SK-N-SH (cell line): Measurements from ENCODE around the gene PLCB1. TPM values are rescaled to one million over a fixed set of nuclear protein-coding genes. Genes with fewer than 3 reads are reported as not detected.

Source experiments
- CTCF ChIA-PET: fragments of 300-600, 350-600 bp; formaldehyde crosslinking; extraction: SDS; loops from one replicate; lab custom pipeline; 2021; lab: Yijun Ruan, JAX
- POLR2A ChIA-PET: fragments of 350-600 bp; sonication (Branson Sonifier 250); formaldehyde crosslinking; extraction: SDS; loops from one replicate; lab custom pipeline; 2020; ENCODE audit warnings: antibody characterized with exemption, inconsistent platforms; lab: Yijun Ruan, JAX
- DNase-seq: peaks from one replicate; pipeline ENCODE4 v3.0.0; 2012
- H2AFZ ChIP-seq: fragments of 200-600 bp; sonication (generic); 2 replicates; pipeline ENCODE4 v1.8.1; 2016; ENCODE audit warnings: antibody characterized with exemption, mild to moderate bottlenecking, low read depth
- H3F3A ChIP-seq: fragments of 200-600 bp; sonication (generic); replicated peaks from 2 replicates; pipeline ENCODE3; 2016; ENCODE audit warnings: antibody characterized with exemption, mild to moderate bottlenecking; ENCODE audit not compliant: insufficient read depth
- H3K27ac ChIP-seq, 2 experiments: fragments of 200-500 bp in 1 of 2; fragments of 200-600 bp in 1 of 2; sonication (Bioruptor generic) in 1 of 2; sonication (generic), shearing (Covaris generic) in 1 of 2; 2 replicates each; pipeline versions ENCODE4 v1.5.1 to v1.6.1; 2014 to 2016; ENCODE audit warnings: low read depth in 2 of 2, inconsistent platforms in 1 of 2, low read length in 1 of 2, mild to moderate bottlenecking in 1 of 2, mixed read lengths in 1 of 2
- H3K27me3 ChIP-seq: fragments of 200-600 bp; sonication (generic), shearing (Covaris generic); 2 replicates; pipeline ENCODE4 v1.6.1; 2016; ENCODE audit warnings: mixed run types; ENCODE audit not compliant: insufficient read depth
- H3K36me3 ChIP-seq, 2 experiments: fragments of 200-500 bp in 1 of 2; fragments of 200-600 bp in 1 of 2; sonication (Bioruptor generic) in 1 of 2; sonication (generic) in 1 of 2; replicated peaks in 1 of 2; 2 replicates each; pipeline versions ENCODE3 to v1.5.1; 2014 to 2016; ENCODE audit warnings: low read length in 1 of 2, mild to moderate bottlenecking in 1 of 2; ENCODE audit not compliant: insufficient read depth in 2 of 2, control insufficient read depth in 1 of 2
- H3K4me1 ChIP-seq, 2 experiments: fragments of 200-500 bp in 1 of 2; fragments of 200-600 bp in 1 of 2; sonication (Bioruptor generic) in 1 of 2; sonication (generic), shearing (Covaris generic) in 1 of 2; 2 replicates each; pipeline versions ENCODE4 v1.5.1 to v1.6.1; 2014 to 2016; ENCODE audit warnings: low read depth in 1 of 2, low read length in 1 of 2, mixed run types in 1 of 2; ENCODE audit not compliant: insufficient read depth in 2 of 2, control insufficient read depth in 1 of 2
- H3K4me2 ChIP-seq: fragments of 200-600 bp; sonication (generic), shearing (Covaris generic); 2 replicates; pipeline ENCODE4 v1.6.1; 2017; ENCODE audit warnings: mixed run types
- H3K4me3 ChIP-seq, 2 experiments: fragments of 200-500 bp in 1 of 2; fragments of 200-600 bp in 1 of 2; sonication (Bioruptor generic) in 1 of 2; sonication (generic), shearing (Covaris generic) in 1 of 2; 2 replicates each; pipeline versions ENCODE4 v1.5.1 to v1.8.1; 2014 to 2016; ENCODE audit warnings: low read depth in 2 of 2, inconsistent platforms in 1 of 2, low read length in 1 of 2, mild to moderate bottlenecking in 1 of 2, mixed read lengths in 1 of 2, moderate library complexity in 1 of 2
- H3K79me2 ChIP-seq: fragments of 200-600 bp; sonication (generic); 2 replicates; pipeline ENCODE4 v1.8.1; 2017; ENCODE audit warnings: mild to moderate bottlenecking; ENCODE audit not compliant: insufficient read depth
- H3K9ac ChIP-seq: fragments of 200-600 bp; sonication (generic); 2 replicates; pipeline ENCODE4 v1.6.1; 2017; ENCODE audit warnings: mixed run types
- H3K9me2 ChIP-seq: fragments of 200-600 bp; sonication (generic); 2 replicates; pipeline ENCODE4 v1.6.1; 2017; ENCODE audit warnings: mixed run types
- H3K9me3 ChIP-seq: fragments of 200-600 bp; sonication (generic); 2 replicates; pipeline ENCODE4 v1.6.1; 2017; ENCODE audit warnings: mixed run types, mild to moderate bottlenecking, moderate library complexity
- H4K20me1 ChIP-seq: fragments of 200-600 bp; sonication (generic); 2 replicates; pipeline ENCODE4 v1.6.1; 2017; ENCODE audit warnings: mild to moderate bottlenecking, mixed run types; ENCODE audit not compliant: insufficient read depth
- EZH2phosphoT487 ChIP-seq: fragments of 200-600 bp; sonication (generic); IDR thresholded peaks from 2 replicates; pipeline ENCODE4 v1.6.1; 2017; ENCODE audit warnings: low read depth, mixed run types, mild to moderate bottlenecking, antibody characterized with exemption, moderate library complexity, borderline replicate concordance
- FOSL2 ChIP-seq: IDR thresholded peaks from 2 replicates; pipeline ENCODE4 v1.4.0; 2012; ENCODE audit warnings: low read depth, mild to moderate bottlenecking, moderate library complexity, borderline replicate concordance
- GATA2 ChIP-seq: sonication (generic); formaldehyde crosslinking; IDR thresholded peaks from 2 replicates; pipeline ENCODE4 v1.5.0; 2020; ENCODE audit warnings: mild to moderate bottlenecking, missing genetic modification reagents
- MXI1 ChIP-seq: IDR thresholded peaks from 2 replicates; pipeline ENCODE4 v1.6.1; 2012; ENCODE audit warnings: mild to moderate bottlenecking, low read depth, low read length, improper control_type of control experiment
- NRF1 ChIP-seq: IDR thresholded peaks from 2 replicates; pipeline ENCODE4 v1.6.1; 2012; ENCODE audit warnings: low read depth, mild to moderate bottlenecking, low read length
- POLR2AphosphoS5 ChIP-seq: IDR thresholded peaks from 2 replicates; pipeline ENCODE4 v1.6.1; 2012; ENCODE audit warnings: low read depth, low read length
- RCOR1 ChIP-seq: fragments of 150-350 bp; IDR thresholded peaks from 2 replicates; pipeline ENCODE4 v1.6.1; 2017; ENCODE audit warnings: antibody characterized with exemption, low read length
- SMC3 ChIP-seq: IDR thresholded peaks from 2 replicates; pipeline ENCODE4 v1.6.1; 2012; ENCODE audit warnings: low read depth, low read length, improper control_type of control experiment
- TAF1 ChIP-seq: IDR thresholded peaks from 2 replicates; pipeline ENCODE4 v1.6.1; 2012; ENCODE audit warnings: low read depth, mild to moderate bottlenecking, low read length, moderate library complexity, borderline replicate concordance
- WGBS: methylation state at CpG from one replicate; pipeline ENCODE4 v1.1.6; 2017; ENCODE audit warnings: low lambda C conversion rate; 5-methylcytosine and 5-hydroxymethylcytosine counted together
- polyA plus RNA-seq, 3 experiments: library from polyadenylated mRNA; depleted of rRNA; stranded (reverse); fragments of >200 nt; gene quantifications; 2 replicates each; pipeline ENCODE4 v1.2.3, GENCODE V29; 2012
- TF ChIP-seq, protein P1 (sequence below): IDR thresholded peaks from 2 replicates; pipeline ENCODE4 v1.6.1; 2012; ENCODE audit warnings: mild to moderate bottlenecking, low read depth, low read length, moderate library complexity
- TF ChIP-seq, protein P2 (sequence below): fragments of 200-600 bp; sonication (generic); IDR thresholded peaks from 2 replicates; pipeline ENCODE4 v1.6.1; 2017; ENCODE audit warnings: antibody characterized with exemption, mild to moderate bottlenecking, moderate library complexity

Gene PLCB1
- polyA plus RNA-seq, 1 of the 3 experiments (the other 2 are of a cell fraction) = 10.5 TPM

DNA sequence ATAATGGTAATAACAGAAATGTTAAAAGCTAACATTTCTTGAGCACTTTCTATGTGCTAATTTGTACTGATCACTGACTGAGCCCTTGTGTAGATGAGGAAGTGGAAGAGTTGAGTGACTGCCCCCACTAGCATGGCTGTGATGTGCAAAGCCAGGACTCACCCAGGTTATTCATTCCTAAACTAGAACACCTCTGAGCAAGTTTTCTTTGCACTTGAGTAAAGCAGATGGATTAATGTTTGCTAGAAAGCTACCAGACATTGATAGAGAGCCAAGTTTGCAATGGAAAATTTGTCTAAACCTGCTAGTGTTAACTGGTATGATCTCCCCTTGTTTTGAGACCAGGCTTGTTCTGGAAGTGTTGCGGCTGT is 469.5 kb downstream of the PLCB1 start:
- no peak for DNase-seq
- H3K4me2 ChIP-seq = no peak overlapping the region
- no peaks in the 10 kb centered on the region for H3F3A ChIP-seq
- no peak overlapping the region for H3K27ac ChIP-seq
- H3K9ac ChIP-seq = no peak overlapping the region
- H3K9me3 ChIP-seq = no peaks in the 10 kb centered on the region
- H3K79me2 ChIP-seq = no peaks in the 10 kb centered on the region
- H3K27me3 ChIP-seq = no peaks in the 10 kb centered on the region
- POLR2A ChIA-PET = no interaction called here
- no peaks in the 10 kb centered on the region for H4K20me1 ChIP-seq
- no peak for TF ChIP-seq MXI1
- no peak for TF ChIP-seq GATA2 (CRISPR knock-in tag)
- TF ChIP-seq, protein P1, sequence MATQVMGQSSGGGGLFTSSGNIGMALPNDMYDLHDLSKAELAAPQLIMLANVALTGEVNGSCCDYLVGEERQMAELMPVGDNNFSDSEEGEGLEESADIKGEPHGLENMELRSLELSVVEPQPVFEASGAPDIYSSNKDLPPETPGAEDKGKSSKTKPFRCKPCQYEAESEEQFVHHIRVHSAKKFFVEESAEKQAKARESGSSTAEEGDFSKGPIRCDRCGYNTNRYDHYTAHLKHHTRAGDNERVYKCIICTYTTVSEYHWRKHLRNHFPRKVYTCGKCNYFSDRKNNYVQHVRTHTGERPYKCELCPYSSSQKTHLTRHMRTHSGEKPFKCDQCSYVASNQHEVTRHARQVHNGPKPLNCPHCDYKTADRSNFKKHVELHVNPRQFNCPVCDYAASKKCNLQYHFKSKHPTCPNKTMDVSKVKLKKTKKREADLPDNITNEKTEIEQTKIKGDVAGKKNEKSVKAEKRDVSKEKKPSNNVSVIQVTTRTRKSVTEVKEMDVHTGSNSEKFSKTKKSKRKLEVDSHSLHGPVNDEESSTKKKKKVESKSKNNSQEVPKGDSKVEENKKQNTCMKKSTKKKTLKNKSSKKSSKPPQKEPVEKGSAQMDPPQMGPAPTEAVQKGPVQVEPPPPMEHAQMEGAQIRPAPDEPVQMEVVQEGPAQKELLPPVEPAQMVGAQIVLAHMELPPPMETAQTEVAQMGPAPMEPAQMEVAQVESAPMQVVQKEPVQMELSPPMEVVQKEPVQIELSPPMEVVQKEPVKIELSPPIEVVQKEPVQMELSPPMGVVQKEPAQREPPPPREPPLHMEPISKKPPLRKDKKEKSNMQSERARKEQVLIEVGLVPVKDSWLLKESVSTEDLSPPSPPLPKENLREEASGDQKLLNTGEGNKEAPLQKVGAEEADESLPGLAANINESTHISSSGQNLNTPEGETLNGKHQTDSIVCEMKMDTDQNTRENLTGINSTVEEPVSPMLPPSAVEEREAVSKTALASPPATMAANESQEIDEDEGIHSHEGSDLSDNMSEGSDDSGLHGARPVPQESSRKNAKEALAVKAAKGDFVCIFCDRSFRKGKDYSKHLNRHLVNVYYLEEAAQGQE = no peak
- TF ChIP-seq EZH2phosphoT487 = no peak
- TF ChIP-seq FOSL2 = no peak
- TF ChIP-seq, protein P2, sequence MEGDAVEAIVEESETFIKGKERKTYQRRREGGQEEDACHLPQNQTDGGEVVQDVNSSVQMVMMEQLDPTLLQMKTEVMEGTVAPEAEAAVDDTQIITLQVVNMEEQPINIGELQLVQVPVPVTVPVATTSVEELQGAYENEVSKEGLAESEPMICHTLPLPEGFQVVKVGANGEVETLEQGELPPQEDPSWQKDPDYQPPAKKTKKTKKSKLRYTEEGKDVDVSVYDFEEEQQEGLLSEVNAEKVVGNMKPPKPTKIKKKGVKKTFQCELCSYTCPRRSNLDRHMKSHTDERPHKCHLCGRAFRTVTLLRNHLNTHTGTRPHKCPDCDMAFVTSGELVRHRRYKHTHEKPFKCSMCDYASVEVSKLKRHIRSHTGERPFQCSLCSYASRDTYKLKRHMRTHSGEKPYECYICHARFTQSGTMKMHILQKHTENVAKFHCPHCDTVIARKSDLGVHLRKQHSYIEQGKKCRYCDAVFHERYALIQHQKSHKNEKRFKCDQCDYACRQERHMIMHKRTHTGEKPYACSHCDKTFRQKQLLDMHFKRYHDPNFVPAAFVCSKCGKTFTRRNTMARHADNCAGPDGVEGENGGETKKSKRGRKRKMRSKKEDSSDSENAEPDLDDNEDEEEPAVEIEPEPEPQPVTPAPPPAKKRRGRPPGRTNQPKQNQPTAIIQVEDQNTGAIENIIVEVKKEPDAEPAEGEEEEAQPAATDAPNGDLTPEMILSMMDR = no peak
- no peak for TF ChIP-seq POLR2AphosphoS5
- TF ChIP-seq RCOR1 = no peak
- no peak for TF ChIP-seq TAF1
- TF ChIP-seq SMC3 = no peak
- TF ChIP-seq NRF1 = no peak
- H3K9me2 ChIP-seq = no peaks in the 10 kb centered on the region
- H3K4me1 ChIP-seq = peaks cover 0 to 2% of the 10 kb centered on the region in 2 experiments; a peak in 2 of 4 replicates
- no peaks in the 10 kb centered on the region for H3K36me3 ChIP-seq
- H2AFZ ChIP-seq = no peak overlapping the region
- CTCF ChIA-PET = no interaction called here
- H3K4me3 ChIP-seq = no peak overlapping the region
- WGBS = 87% methylated on average over 1 of the region's 1 CpG
